AG04449 (cell line): Measurements from ENCODE around the gene SAP30BP.

Experiments used
- CTCF ChIA-PET: fragments of 350-600 bp; formaldehyde crosslinking; extraction: SDS; loops from one replicate; lab custom pipeline; 2021; ENCODE audit warnings: antibody characterized with exemption; lab: Yijun Ruan, JAX
- POLR2A ChIA-PET: fragments of 400-600, 350-600 bp; formaldehyde crosslinking; extraction: SDS; loops from one replicate; lab custom pipeline; 2020; ENCODE audit warnings: antibody characterized with exemption, inconsistent platforms; lab: Yijun Ruan, JAX
- DNase-seq: peaks from one replicate; pipeline ENCODE4 v3.0.0-alpha.2; 2010; ENCODE audit warnings: low read depth, low spot score
- H3K4me3 ChIP-seq: 2 replicates; pipeline ENCODE4 v1.5.1; 2011; ENCODE audit warnings: low read depth, mild to moderate bottlenecking, control low read depth, low read length
- TF ChIP-seq, protein P1 (sequence below): IDR thresholded peaks from one replicate; pipeline ENCODE4 v1.5.1; 2011; ENCODE audit warnings: mild to moderate bottlenecking, moderate library complexity, low read length, control low read depth, inconsistent platforms; ENCODE audit not compliant: insufficient read depth; ENCODE audit errors: missing control alignments

Gene SAP30BP

GRCh38 chr17:75722076-75722475, 54.9 kb downstream of the SAP30BP start:
- POLR2A ChIA-PET: no interaction called here

DNA sequence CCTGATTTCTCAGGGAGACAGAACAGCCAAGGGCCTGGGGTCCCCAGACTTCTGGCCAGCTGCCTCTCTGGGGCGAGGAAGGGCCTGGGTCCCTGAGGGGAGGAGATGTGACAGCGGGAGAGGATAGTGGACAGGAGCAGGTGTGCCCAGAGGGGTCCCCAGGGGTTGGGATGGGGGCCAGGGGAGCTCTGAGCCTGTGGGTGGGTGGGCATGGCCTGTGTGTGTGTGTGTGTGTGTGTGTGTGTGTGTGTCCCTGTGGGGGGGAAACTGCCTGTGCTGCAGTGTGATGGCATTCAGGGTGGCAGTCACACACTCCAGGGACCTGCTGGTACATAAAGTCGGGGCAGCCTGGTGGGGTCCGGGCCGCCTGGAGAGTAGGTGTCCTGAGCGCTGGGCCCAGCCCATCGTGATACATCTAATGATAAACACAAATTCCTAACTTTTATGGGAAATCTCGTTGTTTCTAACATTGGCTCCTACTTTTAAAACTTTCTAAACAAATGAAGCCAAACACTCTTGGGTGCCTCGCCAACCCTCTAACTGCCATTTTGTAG, 55.5 kb downstream of the SAP30BP start:
- TF ChIP-seq, protein P1, sequence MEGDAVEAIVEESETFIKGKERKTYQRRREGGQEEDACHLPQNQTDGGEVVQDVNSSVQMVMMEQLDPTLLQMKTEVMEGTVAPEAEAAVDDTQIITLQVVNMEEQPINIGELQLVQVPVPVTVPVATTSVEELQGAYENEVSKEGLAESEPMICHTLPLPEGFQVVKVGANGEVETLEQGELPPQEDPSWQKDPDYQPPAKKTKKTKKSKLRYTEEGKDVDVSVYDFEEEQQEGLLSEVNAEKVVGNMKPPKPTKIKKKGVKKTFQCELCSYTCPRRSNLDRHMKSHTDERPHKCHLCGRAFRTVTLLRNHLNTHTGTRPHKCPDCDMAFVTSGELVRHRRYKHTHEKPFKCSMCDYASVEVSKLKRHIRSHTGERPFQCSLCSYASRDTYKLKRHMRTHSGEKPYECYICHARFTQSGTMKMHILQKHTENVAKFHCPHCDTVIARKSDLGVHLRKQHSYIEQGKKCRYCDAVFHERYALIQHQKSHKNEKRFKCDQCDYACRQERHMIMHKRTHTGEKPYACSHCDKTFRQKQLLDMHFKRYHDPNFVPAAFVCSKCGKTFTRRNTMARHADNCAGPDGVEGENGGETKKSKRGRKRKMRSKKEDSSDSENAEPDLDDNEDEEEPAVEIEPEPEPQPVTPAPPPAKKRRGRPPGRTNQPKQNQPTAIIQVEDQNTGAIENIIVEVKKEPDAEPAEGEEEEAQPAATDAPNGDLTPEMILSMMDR: no peak
- POLR2A ChIA-PET: no interaction called here
- no peak for DNase-seq
- CTCF ChIA-PET: interaction anchor here (1.5 to 2.4 kb wide), 3 partner anchors 25 to 89 kb away, joined by 5 to 11 read pairs (median 10); partner anchors contain the start of gene SMIM5
- no peak overlapping the region for H3K4me3 ChIP-seq

More at GRCh38 chr17:75722076-75722475, 54.9 kb downstream of the SAP30BP start:
- CTCF ChIA-PET: interaction anchor here (1.5 to 2.4 kb wide), 3 partner anchors 25 to 89 kb away, joined by 5 to 11 read pairs (median 10); partner anchors contain the start of gene SMIM5
- no peak for DNase-seq
- H3K4me3 ChIP-seq: no peak overlapping the region
- TF ChIP-seq, protein P1: no peak

GRCh38 chr17:75723171-75723930, 56.2 kb downstream of the SAP30BP start:
- TF ChIP-seq, protein P1: no peak
- H3K4me3 ChIP-seq: no peak overlapping the region
- ChIA-PET CTCF (interaction anchor here (1.5 to 2.8 kb wide), 5 partner anchors 24 to 90 kb away, joined by 5 to 13 read pairs (median 10); partner anchors contain the start of gene SMIM5), POLR2A (no interaction called here)
- DNase-seq: no peak

DNA sequence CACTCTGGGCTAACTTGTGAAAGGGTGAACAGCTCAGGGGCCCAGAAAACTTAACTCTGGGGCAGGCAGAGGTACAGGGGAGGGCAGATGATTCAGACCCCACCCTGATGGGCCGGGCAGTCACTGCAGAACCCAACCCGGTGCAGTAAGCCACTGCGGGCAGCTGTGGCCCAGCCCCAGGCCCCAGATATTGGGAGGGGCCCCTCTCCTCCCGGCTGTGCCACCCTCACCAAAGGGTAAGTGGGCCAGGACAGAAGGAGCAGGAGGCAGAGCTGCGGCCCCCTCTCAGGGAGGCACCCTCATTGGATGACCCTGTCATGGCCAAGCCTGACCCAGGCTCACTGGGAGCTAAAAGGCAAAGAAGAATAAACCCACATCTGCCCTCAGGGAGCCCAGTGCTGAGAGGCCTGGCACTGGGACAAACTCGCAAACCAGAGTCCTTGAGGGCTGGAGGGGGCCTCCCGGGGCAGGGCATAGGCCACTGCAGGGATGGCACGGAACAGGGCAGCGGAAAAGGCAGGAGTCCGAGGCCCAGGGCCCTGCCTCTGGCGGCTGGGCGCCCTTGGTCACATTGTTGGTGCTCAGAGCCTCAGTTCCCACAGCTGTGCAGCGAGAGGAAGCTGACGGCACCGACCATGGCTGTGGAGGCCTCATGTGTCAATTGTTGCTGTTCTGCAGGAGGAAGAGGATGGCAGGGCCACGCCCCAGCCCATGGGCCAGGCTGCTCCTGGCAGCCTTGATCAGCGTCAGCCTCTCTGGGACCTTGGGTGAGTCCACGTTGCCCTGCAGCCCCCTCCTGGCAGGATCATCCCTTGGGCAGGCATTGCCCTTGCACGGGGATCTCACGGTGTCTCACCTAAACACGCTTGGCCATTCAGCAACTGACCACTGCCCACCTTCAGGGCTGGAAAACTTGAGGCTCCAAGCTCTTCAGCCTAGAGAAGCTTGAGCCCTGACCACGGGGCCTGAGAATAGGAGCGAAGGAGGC, 57.2 kb downstream of the SAP30BP start:
- TF ChIP-seq, protein P1: no peak
- DNase-seq: no peak
- POLR2A ChIA-PET: interaction anchor here (0.5 kb wide), 1 partner anchor 37 kb away, joined by 3 read pairs; no protein-coding TSS in a partner anchor
- CTCF ChIA-PET: interaction anchor here (0.9 to 2.8 kb wide), 6 partner anchors 23 to 91 kb away, joined by 4 to 13 read pairs (median 6); partner anchors contain the start of gene SMIM5
- H3K4me3 ChIP-seq: no peak overlapping the region

GRCh38 chr17:75725504-75725903, 58.4 kb downstream of the SAP30BP start:
- DNase-seq: no peak
- ChIA-PET POLR2A (no interaction called here), CTCF (interaction anchor here (0.9 to 2.8 kb wide), 5 partner anchors 22 to 92 kb away, joined by 3 to 13 read pairs (median 6); partner anchors contain the start of gene SMIM5)

More at GRCh38 chr17:75725504-75725903, 58.4 kb downstream of the SAP30BP start:
- TF ChIP-seq, protein P1: no peak
- H3K4me3 ChIP-seq: no peak overlapping the region
